Measurements from ENCODE around the gene GALR2. TPM values are rescaled to one million over a fixed set of nuclear protein-coding genes. Genes with fewer than 3 reads are reported as not detected.

Gene GALR2
- total RNA-seq, 1 experiment from 2014 or later: not detected

DNA sequence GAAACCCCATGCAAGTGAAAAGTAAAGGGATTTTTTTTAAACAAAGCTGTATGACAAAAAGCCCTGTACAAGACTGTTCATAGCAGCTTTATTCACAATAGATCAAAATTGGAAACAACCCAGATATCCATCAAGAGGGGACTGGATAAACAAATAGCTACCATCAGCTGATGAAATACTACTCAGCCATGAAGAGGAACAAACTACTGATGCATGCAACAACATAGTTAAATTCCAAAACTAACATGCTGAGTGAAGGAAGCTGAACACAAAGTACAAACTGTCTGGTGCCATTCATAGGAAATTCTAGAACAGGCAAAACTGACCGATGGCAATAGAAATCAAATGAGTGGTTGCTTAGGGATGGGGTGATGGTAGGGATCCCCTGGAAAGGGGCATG lies 51.3 kb downstream of the GALR2 start:
- Histone ChIP-seq H3K4me3 (ENCODE audit: low read depth, low read length, poor library complexity, severe bottlenecking) (no peak overlapping the region), H3K27me3 (replicated peaks; ENCODE audit: insufficient read depth, low read depth, low read length, poor library complexity) (no peaks in the 10 kb centered on the region), H3K36me3 (ENCODE audit: insufficient read depth, low read length, poor library complexity, severe bottlenecking) (no peaks in the 10 kb centered on the region), H3K9me3 (ENCODE audit: low read depth, low read length, poor library complexity, severe bottlenecking) (no peaks in the 10 kb centered on the region), H3K27ac (ENCODE audit: low read depth, low read length, poor library complexity, severe bottlenecking) (no peak overlapping the region), H3K4me1 (ENCODE audit: insufficient read depth, low read length, poor library complexity, severe bottlenecking) (no peaks in the 10 kb centered on the region)
- ChIA-PET CTCF (interaction anchor here (1.0 kb wide), 1 partner anchor 153 kb away, joined by 4 read pairs; no protein-coding TSS in a partner anchor), POLR2A (ENCODE audit: low non-redundant PET) (interaction anchor here (0.6 kb wide), 1 partner anchor 42 kb away, joined by 3 read pairs; no protein-coding TSS in a partner anchor)
- no peak for DNase-seq (ENCODE audit: low spot score)
- intact Hi-C loops (cut with micrococcal nuclease; ENCODE audit: unreplicated experiment): no loop called here
- no TSS peak for BruUV-seq (replicated peaks)
- TF ChIP-seq CTCF (conservative IDR thresholded peaks at IDR 0.05; ENCODE audit: low read depth, low read length) (no peak), EZH2 (IDR thresholded peaks at IDR 0.05; ENCODE audit: borderline replicate concordance, low read depth, low read length, poor library complexity, severe bottlenecking) (no peak)

Small RNA genes within 50 kb of the gene (microRNA-seq; reads per million reads assigned to microRNA genes)
- 15.9 reads per million, percentile 39 among the genes with 10 or more reads in this experiment for gene MIR6868

Other genes with a start within 250 kb of the GALR2 start
- 0.37 and 2.2 TPM in 2 replicates for gene UNC13D, start 230.4 kb upstream of the GALR2 start, total RNA-seq (2021)
- gene WBP2, start 219.4 kb upstream of the GALR2 start, total RNA-seq (2021): 70.3 and 87.5 TPM in 2 replicates
- 0.46 and 0.95 TPM in 2 replicates for gene TRIM47, start 196.2 kb upstream of the GALR2 start, total RNA-seq (2021)
- gene TRIM65, start 177.8 kb upstream of the GALR2 start, total RNA-seq (2021): 46.1 and 47.9 TPM in 2 replicates
- gene MRPL38, start 169.9 kb upstream of the GALR2 start, total RNA-seq (2021): 166 and 167 TPM in 2 replicates
- 34.4 and 35.6 TPM in 2 replicates for gene FBF1, start 133.7 kb upstream of the GALR2 start, total RNA-seq (2021)
- gene ACOX1, start 95.6 kb upstream of the GALR2 start, total RNA-seq (2021): 35.0 and 39.5 TPM in 2 replicates
- 13.3 and 16.2 TPM in 2 replicates for gene TEN1, start 95.5 kb upstream of the GALR2 start, total RNA-seq (2021)
- 8.5 and 10.0 TPM in 2 replicates for gene CDK3, start 73.9 kb upstream of the GALR2 start, total RNA-seq (2021)
- 0.15 and 0.21 TPM in 2 replicates for gene EVPL, start 47.5 kb upstream of the GALR2 start, total RNA-seq (2021)
- gene SRP68, start 2.3 kb upstream of the GALR2 start, total RNA-seq (2021): 96.4 and 101 TPM in 2 replicates
- gene ZACN, start 4.4 kb downstream of the GALR2 start, total RNA-seq (2021): not detected in 2 replicates
- gene EXOC7, start 29.0 kb downstream of the GALR2 start, total RNA-seq (2021): 115 and 117 TPM in 2 replicates
- gene FOXJ1, start 66.5 kb downstream of the GALR2 start, total RNA-seq (2021): 0.17 and 0.20 TPM in 2 replicates
- gene RNF157, start 165.7 kb downstream of the GALR2 start, total RNA-seq (2021): 0.56 and 0.70 TPM in 2 replicates
- 45.7 and 46.5 TPM in 2 replicates for gene UBALD2, start 190.6 kb downstream of the GALR2 start, total RNA-seq (2021)
- 3.3 and 4.3 TPM in 2 replicates for gene QRICH2, start 233.5 kb downstream of the GALR2 start, total RNA-seq (2021)